HCT116 (cell line): ENCODE results near the gene PBXIP1.

Source experiments
- CTCF ChIP-seq, 3 experiments: fragments of 200-600 bp in 1 of 3; sonication (generic) in 1 of 3; IDR thresholded peaks in 2 of 3; conservative IDR thresholded peaks in 1 of 3; 2 replicates each; pipeline ENCODE4 v1.5.1; 2012 to 2017; ENCODE audit warnings: low read depth in 2 of 3, low read length in 2 of 3, antibody characterized with exemption in 1 of 3, borderline replicate concordance in 1 of 3, control low read depth in 1 of 3, mild to moderate bottlenecking in 1 of 3, mixed read lengths in 1 of 3, mixed run types in 1 of 3, moderate library complexity in 1 of 3; ENCODE audit not compliant: insufficient read depth in 1 of 3
- REST ChIP-seq: IDR thresholded peaks from 2 replicates; pipeline ENCODE4 v1.6.1; 2012; ENCODE audit warnings: low read depth

- TF ChIP-seq CTCF (IDR thresholded peaks at IDR 0.05 in 2 of 3, conservative IDR thresholded peaks at IDR 0.05 in 1 of 3; ENCODE audit: borderline replicate concordance in 1 of 3, insufficient read depth in 1 of 3, low read depth in 2 of 3, low read length in 2 of 3), result no peak
- no peak for TF ChIP-seq REST
These were observed 37.8 kb upstream of the PBXIP1 start, which contains the start of gene LENEP for GRCh38 chr1:154993572-154994268.
